GM19395 (cell line): ENCODE measurements around the gene VAPA.

Experiments used
- ATAC-seq: cut with Tn5 transposase; IDR thresholded peaks from one replicate; pipeline ENCODE4 v1.9.1; 2021; ENCODE audit warnings: mild to moderate bottlenecking, moderate library complexity; ENCODE audit not compliant: unreplicated experiment

Gene VAPA

DNA sequence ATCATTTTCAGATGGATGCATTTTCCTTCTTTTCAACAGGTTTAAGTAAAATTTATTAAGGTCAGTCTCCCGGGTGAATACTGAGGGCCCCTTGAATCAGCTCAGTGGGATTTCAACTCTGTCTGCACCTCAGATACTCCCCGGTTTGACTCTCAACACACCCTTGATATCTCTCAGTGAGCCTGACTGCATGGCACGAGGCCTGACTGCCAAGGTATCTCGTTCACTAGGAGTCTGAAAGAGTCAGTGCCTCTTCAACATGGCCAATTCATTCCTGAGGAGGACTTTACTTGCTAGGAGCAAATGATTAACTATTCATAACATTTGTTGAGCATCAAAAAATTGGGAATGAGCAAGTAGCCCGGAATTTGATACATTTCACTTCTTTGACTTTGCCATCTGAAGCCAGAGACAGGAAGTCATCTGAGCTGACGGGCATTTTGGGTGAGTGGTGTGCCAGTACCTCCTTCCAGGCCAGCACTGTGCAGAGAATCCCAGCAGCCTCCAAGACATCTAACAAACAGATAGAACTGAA lies 81.0 kb downstream of the VAPA start:
- no peak for ATAC-seq

DNA sequence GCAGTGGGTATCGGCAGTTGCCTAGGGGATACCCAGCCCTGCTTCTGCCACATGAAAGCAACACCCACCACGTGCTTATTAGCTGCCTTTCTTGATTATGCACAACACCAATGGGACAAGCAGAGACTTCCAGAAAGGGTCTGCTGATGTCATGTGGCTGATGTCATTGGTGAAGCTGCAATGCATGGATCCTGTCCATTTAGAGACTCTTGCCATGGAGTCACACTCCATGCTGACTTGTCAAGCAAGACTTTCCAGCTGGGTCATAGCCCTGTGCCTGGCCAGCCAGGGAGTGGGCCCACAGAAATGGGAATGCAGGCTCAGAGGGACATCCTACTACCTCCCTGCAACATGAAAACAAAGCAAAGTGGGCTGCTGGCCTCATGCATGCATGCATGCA lies 81.8 kb downstream of the VAPA start:
- ATAC-seq, result no peak

DNA sequence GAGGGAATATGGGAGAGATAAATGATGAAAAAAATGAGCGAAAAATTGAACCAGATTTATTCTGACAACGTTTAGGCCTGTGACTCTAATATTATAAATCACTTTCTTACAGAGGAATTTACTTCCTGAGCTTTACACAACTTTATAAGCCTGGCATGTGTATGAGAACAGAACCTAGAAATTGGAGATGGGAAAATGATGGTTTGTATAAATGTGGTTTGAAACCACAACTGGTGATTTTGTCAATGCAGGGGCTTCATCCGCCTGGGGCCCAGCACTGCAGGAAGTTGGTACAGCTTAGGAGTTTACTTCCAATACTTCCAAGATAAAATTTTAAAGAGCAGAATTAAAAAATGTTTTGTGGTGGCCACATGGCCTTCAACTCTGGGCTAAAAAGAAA lies 82.3 kb downstream of the VAPA start:
- no peak for ATAC-seq

DNA sequence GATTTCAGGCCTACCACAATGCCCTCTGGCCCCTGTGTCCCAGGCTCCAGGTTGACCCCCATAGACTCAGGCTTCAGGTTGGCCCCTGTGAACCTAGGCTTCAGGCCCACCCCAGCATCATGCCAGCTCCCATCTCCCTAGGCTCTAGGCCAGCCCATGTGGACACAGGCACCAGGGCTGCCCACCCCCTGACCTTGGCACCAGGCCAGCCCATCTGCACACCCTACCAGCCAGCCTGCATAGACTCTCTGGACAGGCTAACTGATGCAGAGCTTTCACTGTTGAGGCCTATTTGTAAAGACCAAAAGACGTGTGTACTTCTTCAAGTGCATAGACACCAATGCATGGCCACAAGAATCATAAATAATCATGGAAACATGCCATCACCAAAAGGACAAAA lies 83.9 kb downstream of the VAPA start:
- ATAC-seq, result no peak

DNA sequence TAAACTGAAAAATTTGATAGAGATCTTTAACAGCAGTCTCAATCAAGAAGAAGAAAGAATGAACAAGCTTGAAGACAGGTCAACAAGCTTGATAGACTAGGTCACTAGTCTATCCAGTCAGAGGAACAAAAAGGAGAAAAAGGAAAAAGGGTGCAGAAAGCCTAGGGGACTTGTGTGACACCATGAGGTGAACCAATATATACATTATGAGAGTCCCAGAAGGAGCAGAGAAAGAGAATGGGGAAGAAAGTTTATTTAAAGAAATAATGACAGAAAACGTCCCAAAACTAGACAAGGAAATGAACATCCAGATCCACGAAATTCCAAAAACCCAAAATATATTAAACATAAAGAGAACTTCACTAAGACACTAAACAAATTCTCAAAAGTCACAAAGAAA lies 84.5 kb downstream of the VAPA start:
- ATAC-seq, result no peak

DNA sequence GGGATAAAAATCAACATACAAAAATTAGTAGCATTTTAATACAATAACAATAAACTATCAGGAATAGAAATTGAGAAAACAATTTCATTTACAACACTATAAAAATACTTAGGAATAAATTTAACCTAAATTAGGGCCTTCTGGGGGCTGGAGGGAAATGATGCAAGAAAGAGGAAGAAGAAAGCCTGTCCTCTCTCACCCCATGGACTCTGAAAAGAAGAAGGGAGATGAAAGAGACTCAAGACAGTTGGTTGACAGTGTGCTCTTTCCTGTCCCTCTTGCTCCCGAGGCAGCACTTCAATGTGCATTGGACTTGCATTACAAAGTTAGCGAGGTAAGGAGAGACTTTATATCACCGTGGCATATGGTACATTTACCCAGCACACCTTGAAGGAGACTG lies 88.5 kb downstream of the VAPA start:
- no peak for ATAC-seq

DNA sequence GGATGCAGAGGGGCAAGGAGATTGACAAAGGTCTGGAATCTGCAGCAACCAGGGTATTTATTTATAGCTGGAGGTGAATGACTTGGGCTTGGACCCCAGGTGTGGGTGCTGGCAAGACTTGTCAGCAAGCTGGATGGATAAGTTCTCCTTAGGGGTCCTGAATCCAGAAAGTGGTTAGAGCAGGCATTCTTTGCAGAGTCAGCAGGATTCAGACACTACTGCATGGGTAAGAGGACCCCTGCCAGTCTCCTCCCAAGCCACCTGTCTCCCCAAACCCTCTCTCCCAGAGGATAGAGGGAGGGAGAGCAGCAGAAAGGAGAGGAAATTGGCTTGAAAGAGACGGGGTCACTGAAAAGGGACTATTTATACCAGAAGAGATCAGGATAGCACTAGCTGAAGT lies 89.5 kb downstream of the VAPA start:
- ATAC-seq, result no peak

DNA sequence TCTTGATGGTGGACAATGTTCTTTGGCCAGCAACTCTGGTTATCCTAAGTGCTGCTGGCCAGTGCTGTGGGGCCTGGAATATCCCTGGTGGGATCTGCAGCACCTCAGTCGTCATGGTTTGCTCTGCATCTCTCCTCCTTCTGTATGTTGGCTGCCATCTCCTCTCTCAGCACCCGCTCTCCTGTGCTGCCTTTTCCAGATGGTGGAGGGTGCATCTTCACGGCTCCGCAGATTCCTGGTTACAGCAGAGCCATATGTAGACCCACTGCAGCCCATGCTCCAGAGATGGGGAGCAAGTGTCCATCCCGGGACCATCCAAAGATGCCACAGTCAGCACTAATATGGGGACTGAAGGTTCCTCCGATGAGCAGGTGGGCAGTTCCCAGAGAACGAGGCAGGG lies 90.0 kb downstream of the VAPA start:
- ATAC-seq, result no peak

DNA sequence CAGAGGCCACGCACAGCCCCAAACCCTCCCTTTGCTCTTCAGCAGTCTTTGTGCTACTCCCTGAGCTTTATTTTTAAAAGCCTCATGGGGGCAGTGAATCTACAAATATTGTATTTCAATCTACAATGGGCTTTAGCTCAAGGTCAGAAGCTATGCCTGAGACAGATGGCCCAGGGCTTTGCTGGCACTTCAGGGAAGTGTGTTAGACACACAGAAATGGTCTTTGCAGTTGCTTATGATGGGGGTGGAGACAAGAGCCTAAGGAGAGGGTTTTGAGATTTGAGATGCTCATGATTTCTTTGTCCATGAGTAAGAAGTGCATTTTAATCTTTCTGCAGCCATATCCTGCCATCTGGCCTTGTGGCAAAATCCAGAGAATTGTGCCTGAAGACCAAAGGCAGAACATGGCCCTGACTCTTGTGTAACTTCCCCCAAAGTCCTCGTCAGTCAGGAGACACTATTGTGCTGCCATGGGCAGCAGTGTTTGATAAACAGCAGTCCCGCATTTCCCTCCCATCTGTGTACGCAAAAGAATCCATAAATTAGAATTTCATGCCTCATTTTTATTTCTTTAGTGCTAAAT lies 92.6 kb downstream of the VAPA start:
- ATAC-seq, result no peak

DNA sequence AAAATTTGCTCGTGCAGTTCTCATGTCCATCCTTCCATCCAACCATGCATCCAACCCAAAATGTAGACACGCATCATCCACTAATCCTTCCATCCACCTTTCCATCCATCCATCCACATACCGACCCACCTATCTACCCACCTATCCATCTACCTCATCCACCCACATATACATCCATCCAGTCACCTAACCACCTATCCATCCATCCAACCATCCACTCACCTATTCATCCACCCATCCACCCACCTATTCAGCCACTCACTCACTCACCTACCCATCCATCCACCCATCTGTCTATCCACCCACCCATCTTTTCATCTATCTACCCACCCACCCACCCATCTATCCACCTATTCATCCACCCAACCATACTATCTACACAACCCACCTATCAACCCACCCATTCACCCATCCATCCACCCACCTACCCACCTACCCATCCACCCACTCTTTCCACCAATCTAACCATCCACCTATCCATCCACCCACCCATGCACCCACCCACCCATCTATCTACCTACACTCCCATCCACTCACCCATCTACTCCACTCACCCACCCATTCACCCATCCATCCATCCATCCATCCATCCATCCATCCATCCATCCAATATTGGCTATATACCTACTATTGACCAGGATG lies 94.3 kb downstream of the VAPA start:
- ATAC-seq, result no peak
